ENCODE measurements around the gene B4GALNT3.

GRCh38 chr12:583251-583869 lies 123.6 kb downstream of the B4GALNT3 start:
- TF ChIP-seq POLR2A (IDR thresholded peaks at IDR 0.05; ENCODE audit: low read depth, low read length), result no peak
- no peak for TF ChIP-seq SPI1 (IDR thresholded peaks at IDR 0.05; ENCODE audit: low read depth, low read length)
- TF ChIP-seq POLR2AphosphoS5 (IDR thresholded peaks at IDR 0.05; ENCODE audit: low read depth, low read length), result no peak
- TF ChIP-seq TAF1 (IDR thresholded peaks at IDR 0.05; ENCODE audit: low read depth, low read length), result no peak
- TF ChIP-seq POU2F2 (IDR thresholded peaks at IDR 0.05; ENCODE audit: low read depth, low read length), result no peak
- no peak for TF ChIP-seq PAX5 (IDR thresholded peaks at IDR 0.05; ENCODE audit: insufficient read depth, low read length, severe bottlenecking)
